Colonic mucosa (tissue), 4 donors: ENCODE results near the gene MUC22. TPM values are rescaled to one million over a fixed set of nuclear protein-coding genes. Genes with fewer than 3 reads are reported as not detected.

ENCODE experiments used
- DNase-seq: peaks from one replicate; pipeline ENCODE4 v3.0.0-alpha.2; 2020
- H3K27ac ChIP-seq: fragments of 200-600 bp; one replicate; pipeline ENCODE4 v1.8.0; 2021
- H3K27me3 ChIP-seq: fragments of 200-600 bp; one replicate; pipeline ENCODE4 v1.8.0; 2021
- H3K36me3 ChIP-seq: fragments of 200-600 bp; one replicate; pipeline ENCODE4 v1.8.0; 2021
- H3K4me1 ChIP-seq: fragments of 200-600 bp; one replicate; pipeline ENCODE4 v1.8.0; 2021; ENCODE audit warnings: mild to moderate bottlenecking
- H3K4me3 ChIP-seq: fragments of 200-600 bp; one replicate; pipeline ENCODE4 v1.8.0; 2021
- H3K9ac ChIP-seq, 2 donors: one replicate each; pipeline ENCODE4 v1.7.0; 2013; ENCODE audit warnings: control low read depth in 2 of 2, low read depth in 2 of 2, low read length in 2 of 2
- H3K9me3 ChIP-seq: fragments of 200-600 bp; one replicate; pipeline ENCODE4 v1.8.0; 2021
- CTCF ChIP-seq: fragments of 200-600 bp; IDR thresholded peaks from one replicate; pipeline ENCODE4 v1.8.0; 2022; ENCODE audit warnings: antibody characterized with exemption, mild to moderate bottlenecking
- intact Hi-C: fragments of 100-400 bp; cut with DNase I; formaldehyde crosslinking; loops from one replicate; pipeline ENCODE4 v1.14.1; 2022
- total RNA-seq, 2 donors: library from RNA; stranded (reverse); fragmentation: NEBNext Ultra II Directional in 1 of 2; extraction: Animal tissue kit (Norgen Biotek cat#: 25700) in 1 of 2; gene quantifications; one replicate each; pipeline ENCODE4 v1.2.1, GENCODE V29; 2021
- donor health status: healthy.
- donor health status: DM: no; HTN: no; CAD: no.
- donor health status: DM: no; HTN: no; CAD: no.

MUC22 gene
- total RNA-seq, result not detected

DNA sequence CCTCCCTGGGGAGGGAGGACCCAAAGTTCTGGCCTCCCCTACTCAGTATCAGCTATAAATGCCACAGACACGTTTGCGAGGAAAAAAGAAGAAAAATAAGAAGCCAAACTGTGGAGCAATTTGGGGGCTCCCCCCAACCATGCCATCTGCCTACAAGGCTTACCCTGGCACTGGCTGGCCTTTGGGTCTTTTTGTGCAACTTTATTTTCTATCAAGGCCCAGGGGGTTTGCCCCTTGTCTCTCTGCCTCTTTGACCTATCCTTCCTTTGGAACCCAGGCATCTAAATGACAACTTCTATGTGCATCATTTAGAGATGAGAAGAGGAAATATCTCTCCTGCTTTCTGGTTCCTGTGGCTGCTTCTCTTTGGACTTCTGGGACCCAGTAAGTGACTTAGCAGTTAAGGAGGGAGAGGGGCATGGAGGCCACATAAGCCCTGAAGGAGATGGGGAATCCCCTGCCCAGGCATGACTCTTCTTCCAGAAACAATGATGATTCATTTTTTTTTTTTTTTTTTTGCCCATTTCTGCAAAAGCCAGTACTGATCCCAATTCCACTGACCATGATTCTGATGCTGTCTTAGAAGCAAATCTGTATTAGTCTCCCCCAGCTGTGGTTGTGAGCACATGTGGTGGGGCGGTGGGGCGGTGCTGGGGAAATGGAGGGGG lies at the start of gene MUC22:
Gene MUC22 (plus strand): TSS at position 82 of the 668 bp plus-strand sequence. CDS start 233 bp downstream, at position 315.
- no peak for TF ChIP-seq CTCF
- Histone ChIP-seq H3K27ac (no peak within 1 kb of the TSS), H3K9me3 (no peaks in the 10 kb centered on the region), H3K4me3 (no peak within 1 kb of the TSS), H3K4me1 (no peaks in the 10 kb centered on the region), H3K36me3 (no peaks in the 10 kb centered on the region), H3K9ac (no peak within 1 kb of the TSS), H3K27me3 (no peaks in the 10 kb centered on the region)
- intact Hi-C loops, result no loop called here
- DNase-seq, result no peak

- H3K4me1 ChIP-seq, result peaks cover under 1% of the 10 kb centered on the region
- H3K9ac ChIP-seq, result no peak overlapping the region
- H3K36me3 ChIP-seq, result no peaks in the 10 kb centered on the region
- TF ChIP-seq CTCF, result no peak
- H3K27ac ChIP-seq, result no peak overlapping the region
- intact Hi-C loops, result no loop called here
- no peak for DNase-seq
- no peaks in the 10 kb centered on the region for H3K9me3 ChIP-seq
- H3K4me3 ChIP-seq, result no peak overlapping the region
- peaks cover 5% of the 10 kb centered on the region for H3K27me3 ChIP-seq
These were observed 49.2 kb upstream of the MUC22 start for GRCh38 chr6:30960907-30961673.

DNA sequence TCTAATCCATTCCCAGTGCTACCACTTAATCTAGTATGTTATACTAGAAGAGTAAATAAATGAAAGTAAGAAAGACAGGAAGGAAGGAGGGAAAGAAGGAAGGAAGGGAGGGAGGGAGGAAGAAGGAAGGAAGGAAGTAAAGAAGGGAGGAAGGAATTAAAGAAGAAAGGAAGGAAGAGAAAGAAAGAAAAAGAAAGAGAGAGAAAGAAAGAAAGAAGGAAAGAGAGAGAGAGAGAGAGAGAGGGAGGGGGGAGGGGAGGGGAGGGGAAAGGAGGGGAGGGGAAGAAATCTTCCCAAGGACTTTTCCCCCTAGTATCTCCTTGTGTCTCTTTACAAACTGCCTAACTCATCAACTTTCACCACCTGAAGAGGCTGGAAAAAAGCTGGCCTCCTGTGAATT lies 47.6 kb upstream of the MUC22 start:
- DNase-seq, result no peak
- TF ChIP-seq CTCF, result no peak
- intact Hi-C loops, result no loop called here
- no peaks in the 10 kb centered on the region for H3K9me3 ChIP-seq
- no peak overlapping the region for H3K27ac ChIP-seq
- H3K4me3 ChIP-seq, result no peak overlapping the region
- no peaks in the 10 kb centered on the region for H3K4me1 ChIP-seq
- H3K9ac ChIP-seq, result no peak overlapping the region
- H3K27me3 ChIP-seq, result no peaks in the 10 kb centered on the region
- no peaks in the 10 kb centered on the region for H3K36me3 ChIP-seq

- Histone ChIP-seq H3K9me3 (no peaks in the 10 kb centered on the region), H3K27ac (no peak overlapping the region), H3K4me1 (no peaks in the 10 kb centered on the region), H3K4me3 (no peak overlapping the region), H3K36me3 (no peaks in the 10 kb centered on the region), H3K9ac (no peak overlapping the region), H3K27me3 (no peaks in the 10 kb centered on the region)
- DNase-seq, result no peak
- TF ChIP-seq CTCF, result no peak
- intact Hi-C loops, result no loop called here
These were observed 46.6 kb upstream of the MUC22 start for GRCh38 chr6:30963641-30964040.

- Histone ChIP-seq H3K4me1 (no peaks in the 10 kb centered on the region), H3K27ac (no peak overlapping the region), H3K9me3 (no peaks in the 10 kb centered on the region), H3K27me3 (no peaks in the 10 kb centered on the region), H3K9ac (no peak overlapping the region), H3K4me3 (no peak overlapping the region), H3K36me3 (no peaks in the 10 kb centered on the region)
- DNase-seq, result no peak
- intact Hi-C loops, result no loop called here
- no peak for TF ChIP-seq CTCF
These were observed 46.2 kb upstream of the MUC22 start for GRCh38 chr6:30964075-30964474.
